Osteocyte (in vitro differentiated cells): ENCODE measurements around the gene HMGCLL1. TPM values are rescaled to one million over a fixed set of nuclear protein-coding genes. Genes with fewer than 3 reads are reported as not detected.

ENCODE experiments used
- DNase-seq: peaks from one replicate; pipeline ENCODE4 v3.0.0; 2021; ENCODE audit warnings: mixed read lengths; ENCODE audit not compliant: unreplicated experiment; ENCODE audit errors: extremely low spot score
- H3K27ac Mint-ChIP-seq: one replicate; pipeline ENCODE4 v1.8.0; 2021; ENCODE audit warnings: mild to moderate bottlenecking, mixed read lengths; ENCODE audit not compliant: unreplicated experiment
- H3K27me3 Mint-ChIP-seq: one replicate; pipeline ENCODE4 v1.8.0; 2021; ENCODE audit warnings: mixed read lengths; ENCODE audit not compliant: unreplicated experiment
- H3K36me3 Mint-ChIP-seq: one replicate; pipeline ENCODE4 v1.8.0; 2021; ENCODE audit warnings: mixed read lengths; ENCODE audit not compliant: unreplicated experiment
- H3K4me1 Mint-ChIP-seq: one replicate; pipeline ENCODE4 v1.8.0; 2021; ENCODE audit warnings: mixed read lengths; ENCODE audit not compliant: unreplicated experiment
- H3K4me3 Mint-ChIP-seq: one replicate; pipeline ENCODE4 v1.8.0; 2021; ENCODE audit warnings: mild to moderate bottlenecking, moderate library complexity, mixed read lengths; ENCODE audit not compliant: unreplicated experiment
- H3K9me3 Mint-ChIP-seq: one replicate; pipeline ENCODE4 v1.8.0; 2021; ENCODE audit warnings: mixed read lengths; ENCODE audit not compliant: unreplicated experiment
- CTCF ChIP-seq: fragments of 200-600 bp; sonication (generic); IDR thresholded peaks from 2 replicates; pipeline ENCODE4 v1.5.0; 2021; ENCODE audit warnings: antibody characterized with exemption, mild to moderate bottlenecking, moderate library complexity
- total RNA-seq: library from RNA; stranded (reverse); gene quantifications from 2 replicates; pipeline ENCODE4 v1.2.1, GENCODE V29; 2021

Gene HMGCLL1
- total RNA-seq, 1 donor from 2014 or later: not detected

GRCh38 chr6:55388211-55388610 is 190.8 kb downstream of the HMGCLL1 start:
- TF ChIP-seq CTCF: no peak
- no peak overlapping the region for H3K4me3 Mint-ChIP-seq
- H3K4me1 Mint-ChIP-seq: no peaks in the 10 kb centered on the region
- H3K27ac Mint-ChIP-seq: no peak overlapping the region
- DNase-seq: no peak
- peaks cover 32% of the 10 kb centered on the region for H3K27me3 Mint-ChIP-seq
- no peaks in the 10 kb centered on the region for H3K9me3 Mint-ChIP-seq
- no peaks in the 10 kb centered on the region for H3K36me3 Mint-ChIP-seq
